Coronary artery (tissue), 2 donors: ENCODE measurements around the gene TTC3.

ENCODE experiments used
- DNase-seq: peaks from one replicate; pipeline ENCODE4 v3.0.0-alpha.2; 2017; ENCODE audit warnings: low spot score
- H3K27ac ChIP-seq, 2 donors: fragments of 200-600 bp; sonication (generic); one replicate each; pipeline ENCODE4 v1.5.1; 2016 to 2019
- H3K4me3 ChIP-seq: fragments of 200-600 bp; sonication (generic); 2 replicates; pipeline ENCODE4 v1.5.1; 2016; ENCODE audit warnings: mild to moderate bottlenecking, moderate library complexity
- TF ChIP-seq, protein P1 (sequence below): fragments of 200-600 bp; sonication (generic); IDR thresholded peaks from one replicate; pipeline ENCODE4 v1.5.1; 2019; ENCODE audit warnings: antibody characterized with exemption

The TTC3 gene

GRCh38 chr21:37117204-37117603, 44.1 kb downstream of the TTC3 start:
- DNase-seq, result no peak
- H3K4me3 ChIP-seq, result no peak overlapping the region
- H3K27ac ChIP-seq, result no peak overlapping the region
- TF ChIP-seq, protein P1, sequence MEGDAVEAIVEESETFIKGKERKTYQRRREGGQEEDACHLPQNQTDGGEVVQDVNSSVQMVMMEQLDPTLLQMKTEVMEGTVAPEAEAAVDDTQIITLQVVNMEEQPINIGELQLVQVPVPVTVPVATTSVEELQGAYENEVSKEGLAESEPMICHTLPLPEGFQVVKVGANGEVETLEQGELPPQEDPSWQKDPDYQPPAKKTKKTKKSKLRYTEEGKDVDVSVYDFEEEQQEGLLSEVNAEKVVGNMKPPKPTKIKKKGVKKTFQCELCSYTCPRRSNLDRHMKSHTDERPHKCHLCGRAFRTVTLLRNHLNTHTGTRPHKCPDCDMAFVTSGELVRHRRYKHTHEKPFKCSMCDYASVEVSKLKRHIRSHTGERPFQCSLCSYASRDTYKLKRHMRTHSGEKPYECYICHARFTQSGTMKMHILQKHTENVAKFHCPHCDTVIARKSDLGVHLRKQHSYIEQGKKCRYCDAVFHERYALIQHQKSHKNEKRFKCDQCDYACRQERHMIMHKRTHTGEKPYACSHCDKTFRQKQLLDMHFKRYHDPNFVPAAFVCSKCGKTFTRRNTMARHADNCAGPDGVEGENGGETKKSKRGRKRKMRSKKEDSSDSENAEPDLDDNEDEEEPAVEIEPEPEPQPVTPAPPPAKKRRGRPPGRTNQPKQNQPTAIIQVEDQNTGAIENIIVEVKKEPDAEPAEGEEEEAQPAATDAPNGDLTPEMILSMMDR, result no peak

GRCh38 chr21:37118187-37118826, 45.3 kb downstream of the TTC3 start:
- DNase-seq, result no peak
- TF ChIP-seq, protein P1, result no peak
- Histone ChIP-seq H3K27ac (no peak overlapping the region), H3K4me3 (no peak overlapping the region)

GRCh38 chr21:37119421-37120218, 46.6 kb downstream of the TTC3 start:
- TF ChIP-seq, protein P1, result no peak
- Histone ChIP-seq H3K27ac (no peak overlapping the region), H3K4me3 (no peak overlapping the region)
- DNase-seq, result no peak

DNA sequence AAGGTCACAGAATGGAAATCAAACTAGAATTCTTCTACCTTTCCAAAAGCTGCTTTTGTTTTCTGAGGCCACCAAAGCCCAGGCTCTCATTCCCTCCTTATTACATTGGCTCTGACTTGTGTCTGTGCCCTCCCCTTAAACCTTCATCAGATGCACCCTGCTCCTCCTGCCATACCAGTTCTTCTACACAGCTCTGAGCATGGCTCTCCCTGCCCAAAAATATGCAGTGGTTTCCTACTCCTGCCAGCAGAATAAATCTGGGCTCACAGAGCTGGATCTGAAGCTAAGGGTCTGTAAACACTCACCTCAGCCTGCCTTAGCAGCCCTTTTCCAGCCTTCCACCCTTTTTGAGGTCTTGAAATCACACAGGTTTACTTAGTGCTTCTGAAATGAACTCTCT, 55.0 kb downstream of the TTC3 start:
- no peak for DNase-seq
- TF ChIP-seq, protein P1, result no peak
- H3K27ac ChIP-seq, result no peak overlapping the region

DNA sequence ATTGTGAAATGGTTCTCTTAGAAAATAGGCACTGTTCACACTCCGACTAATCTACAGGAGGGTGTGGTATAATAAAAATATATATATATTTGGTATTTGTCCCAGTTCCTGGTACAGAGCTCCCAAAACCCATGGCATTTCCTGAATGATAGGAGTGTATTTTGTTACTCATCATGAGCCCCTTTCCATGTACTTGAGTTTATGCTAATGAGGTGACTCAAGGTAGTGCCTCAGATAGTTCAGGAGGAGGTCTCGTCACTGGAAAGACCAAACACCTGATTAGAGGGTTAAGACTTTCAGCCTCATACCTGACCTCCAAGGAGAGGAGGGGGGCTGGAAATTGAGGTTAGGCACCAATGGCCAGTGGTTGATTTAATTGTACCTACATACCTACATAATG, 57.9 kb downstream of the TTC3 start:
- Histone ChIP-seq H3K27ac (no peak overlapping the region), H3K4me3 (no peak overlapping the region)
- TF ChIP-seq, protein P1, result no peak
- DNase-seq, result no peak

More for the DNA sequence above, 55.0 kb downstream of the TTC3 start:
- no peak overlapping the region for H3K4me3 ChIP-seq

- TF ChIP-seq, protein P1, result no peak
- H3K4me3 ChIP-seq, result no peak overlapping the region
- H3K27ac ChIP-seq, result no peak overlapping the region
- DNase-seq, result no peak
These were observed 63.2 kb downstream of the TTC3 start for GRCh38 chr21:37136261-37136660.

GRCh38 chr21:37136744-37137143, 63.7 kb downstream of the TTC3 start:
- no peak for DNase-seq
- H3K27ac ChIP-seq, result no peak overlapping the region
- TF ChIP-seq, protein P1, result no peak
- no peak overlapping the region for H3K4me3 ChIP-seq
